Astrocyte (in vitro differentiated cells and primary cell): ENCODE measurements around the gene PPP2R5B. TPM values are rescaled to one million over a fixed set of nuclear protein-coding genes. Genes with fewer than 3 reads are reported as not detected.

Experiments
- DNase-seq: peaks from one replicate; pipeline ENCODE4 v3.0.0-alpha.2; 2010; ENCODE audit warnings: low read depth
- FAIRE-seq: peaks from 2 replicates; lab custom pipeline; 2011; peaks lifted over from hg19 to GRCh38; lab: Jason Lieb, UNC
- H2AFZ ChIP-seq: 2 replicates; pipeline ENCODE4 v1.6.0; 2012; ENCODE audit warnings: low read depth, low read length, inconsistent platforms
- H3K27ac ChIP-seq: 2 replicates; pipeline ENCODE4 v1.5.1; 2011; ENCODE audit warnings: low read depth, low read length, inconsistent platforms
- H3K27me3 ChIP-seq: 2 replicates; pipeline ENCODE4 v1.6.0; 2011; ENCODE audit warnings: low read length, inconsistent platforms; ENCODE audit not compliant: insufficient read depth
- H3K36me3 ChIP-seq: 2 replicates; pipeline ENCODE4 v1.5.1; 2011; ENCODE audit warnings: low read length, inconsistent platforms; ENCODE audit not compliant: insufficient read depth
- H3K4me1 ChIP-seq: 2 replicates; pipeline ENCODE4 v1.5.1; 2011; ENCODE audit warnings: low read length, inconsistent platforms; ENCODE audit not compliant: insufficient read depth
- H3K4me2 ChIP-seq: 2 replicates; pipeline ENCODE4 v1.6.0; 2012; ENCODE audit warnings: low read length, inconsistent platforms
- H3K4me3 ChIP-seq: 2 replicates; pipeline ENCODE4 v1.5.1; 2011; ENCODE audit warnings: low read depth, mild to moderate bottlenecking, low read length, inconsistent platforms; ENCODE audit not compliant: insufficient read depth
- H3K79me2 ChIP-seq: 2 replicates; pipeline ENCODE4 v1.6.0; 2012; ENCODE audit warnings: mild to moderate bottlenecking, low read length, inconsistent platforms; ENCODE audit not compliant: insufficient read depth
- H3K9ac ChIP-seq: 2 replicates; pipeline ENCODE4 v1.6.0; 2012; ENCODE audit warnings: mild to moderate bottlenecking, low read length, inconsistent platforms
- H3K9me3 ChIP-seq: 2 replicates; pipeline ENCODE4 v1.5.1; 2012; ENCODE audit warnings: low read depth, mild to moderate bottlenecking, low read length, inconsistent platforms; ENCODE audit not compliant: insufficient read depth
- H4K20me1 ChIP-seq: 2 replicates; pipeline ENCODE4 v1.6.0; 2012; ENCODE audit warnings: low read length, inconsistent platforms; ENCODE audit not compliant: insufficient read depth
- H3K27ac Mint-ChIP-seq: one replicate; pipeline ENCODE4 v1.8.0; 2021; ENCODE audit warnings: mild to moderate bottlenecking, mixed read lengths; ENCODE audit not compliant: unreplicated experiment
- H3K27me3 Mint-ChIP-seq: one replicate; pipeline ENCODE4 v1.8.0; 2021; ENCODE audit warnings: low read depth, mixed read lengths; ENCODE audit not compliant: unreplicated experiment
- H3K36me3 Mint-ChIP-seq: one replicate; pipeline ENCODE4 v1.8.0; 2021; ENCODE audit warnings: low read depth, mixed read lengths; ENCODE audit not compliant: unreplicated experiment
- H3K4me1 Mint-ChIP-seq: one replicate; pipeline ENCODE4 v1.8.0; 2021; ENCODE audit warnings: low read depth, mixed read lengths; ENCODE audit not compliant: unreplicated experiment
- H3K4me3 Mint-ChIP-seq: one replicate; pipeline ENCODE4 v1.8.0; 2021; ENCODE audit warnings: mild to moderate bottlenecking, moderate library complexity, mixed read lengths; ENCODE audit not compliant: unreplicated experiment
- H3K9me3 Mint-ChIP-seq: one replicate; pipeline ENCODE4 v1.8.0; 2021; ENCODE audit warnings: mild to moderate bottlenecking, mixed read lengths; ENCODE audit not compliant: unreplicated experiment
- CTCF ChIP-seq: IDR thresholded peaks from 2 replicates; pipeline ENCODE4 v1.5.1; 2011; ENCODE audit warnings: low read depth, mild to moderate bottlenecking, inconsistent platforms, low read length, moderate library complexity; ENCODE audit not compliant: insufficient read depth
- EZH2 ChIP-seq: IDR thresholded peaks from 2 replicates; pipeline ENCODE4 v1.6.1; 2012; ENCODE audit warnings: mild to moderate bottlenecking, low read length, inconsistent platforms; ENCODE audit not compliant: insufficient read depth
- total RNA-seq: library from RNA; stranded (reverse); gene quantifications from 2 replicates; pipeline ENCODE4 v1.2.1, GENCODE V29; 2021

The PPP2R5B gene
- total RNA-seq, 1 donor from 2014 or later = 24.1 TPM

- Histone ChIP-seq H3K9ac (no peak overlapping the region), H2AFZ (no peak overlapping the region), H3K27me3 (no peaks in the 10 kb centered on the region), H3K79me2 (no peaks in the 10 kb centered on the region), H3K4me2 (no peak overlapping the region), H3K27ac (no peak overlapping the region), H3K4me1 (no peaks in the 10 kb centered on the region), H4K20me1 (no peaks in the 10 kb centered on the region), H3K9me3 (no peaks in the 10 kb centered on the region), H3K36me3 (peaks cover 4% of the 10 kb centered on the region), H3K4me3 (no peak overlapping the region)
- no peak for FAIRE-seq
- no peak for DNase-seq
- H3K4me1 Mint-ChIP-seq = peaks cover 1% of the 10 kb centered on the region
- H3K27me3 Mint-ChIP-seq = peaks cover 2% of the 10 kb centered on the region
- H3K36me3 Mint-ChIP-seq = peaks cover 4% of the 10 kb centered on the region
- no peaks in the 10 kb centered on the region for H3K9me3 Mint-ChIP-seq
- no peak overlapping the region for H3K4me3 Mint-ChIP-seq
- no peak overlapping the region for H3K27ac Mint-ChIP-seq
- TF ChIP-seq CTCF = peak; percentile 57
- no peak for TF ChIP-seq EZH2
Measured at GRCh38 chr11:64894070-64894811, 30.2 kb upstream of the PPP2R5B start.

- H4K20me1 ChIP-seq = no peaks in the 10 kb centered on the region
- Mint-ChIP-seq H3K4me1 (peaks cover 1% of the 10 kb centered on the region), H3K4me3 (no peak overlapping the region), H3K36me3 (peaks cover 8% of the 10 kb centered on the region), H3K27ac (no peak overlapping the region), H3K9me3 (no peaks in the 10 kb centered on the region), H3K27me3 (peaks cover 2% of the 10 kb centered on the region)
- no peaks in the 10 kb centered on the region for H3K4me1 ChIP-seq
- H3K4me3 ChIP-seq = no peak overlapping the region
- TF ChIP-seq CTCF (no peak), EZH2 (no peak)
- DNase-seq = no peak
- FAIRE-seq = no peak
- H2AFZ ChIP-seq = no peak overlapping the region
- peaks cover 4% of the 10 kb centered on the region for H3K36me3 ChIP-seq
- no peaks in the 10 kb centered on the region for H3K79me2 ChIP-seq
- no peaks in the 10 kb centered on the region for H3K27me3 ChIP-seq
- no peak overlapping the region for H3K27ac ChIP-seq
- H3K9me3 ChIP-seq = no peaks in the 10 kb centered on the region
- H3K9ac ChIP-seq = no peak overlapping the region
- no peak overlapping the region for H3K4me2 ChIP-seq
Measured at GRCh38 chr11:64894812-64895452, 29.6 kb upstream of the PPP2R5B start.
